ENCODE data around the gene LDLRAD4.
A peak's percentile ranks its signal among the peaks of the same experiment; 100 is the strongest.

GRCh38 chr18:13558124-13558523 is 339.6 kb downstream of the LDLRAD4 start:
- TF ChIP-seq CTCF (IDR thresholded peaks at IDR 0.05): peak; percentile 77
- TF ChIP-seq EZH2 (IDR thresholded peaks at IDR 0.05; ENCODE audit: borderline replicate concordance, insufficient read depth, low read depth, low read length, poor library complexity, severe bottlenecking): no peak
